Measurements from ENCODE around the gene PTPRG.
A peak's percentile ranks its signal among the peaks of the same experiment; 100 is the strongest.

Gene PTPRG

DNA sequence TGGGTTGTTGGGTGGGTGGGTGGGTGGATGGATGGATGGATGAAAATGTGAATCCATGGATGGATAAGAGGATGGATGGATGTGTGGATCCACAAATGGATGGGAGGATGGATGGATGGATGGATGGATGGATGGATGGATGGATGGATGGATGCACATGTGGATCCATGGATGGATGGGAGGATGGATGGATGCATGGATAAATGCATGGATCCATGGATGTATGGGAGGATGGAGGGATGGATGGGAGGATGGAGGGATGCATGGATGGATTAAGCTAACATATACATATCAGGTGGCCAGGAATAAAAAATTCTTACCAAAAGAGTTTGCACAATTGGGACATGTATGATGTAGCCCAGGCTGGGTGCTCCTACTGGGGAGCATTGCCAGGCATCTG is 616.7 kb downstream of the PTPRG start:
- DNase-seq, result no peak

DNA sequence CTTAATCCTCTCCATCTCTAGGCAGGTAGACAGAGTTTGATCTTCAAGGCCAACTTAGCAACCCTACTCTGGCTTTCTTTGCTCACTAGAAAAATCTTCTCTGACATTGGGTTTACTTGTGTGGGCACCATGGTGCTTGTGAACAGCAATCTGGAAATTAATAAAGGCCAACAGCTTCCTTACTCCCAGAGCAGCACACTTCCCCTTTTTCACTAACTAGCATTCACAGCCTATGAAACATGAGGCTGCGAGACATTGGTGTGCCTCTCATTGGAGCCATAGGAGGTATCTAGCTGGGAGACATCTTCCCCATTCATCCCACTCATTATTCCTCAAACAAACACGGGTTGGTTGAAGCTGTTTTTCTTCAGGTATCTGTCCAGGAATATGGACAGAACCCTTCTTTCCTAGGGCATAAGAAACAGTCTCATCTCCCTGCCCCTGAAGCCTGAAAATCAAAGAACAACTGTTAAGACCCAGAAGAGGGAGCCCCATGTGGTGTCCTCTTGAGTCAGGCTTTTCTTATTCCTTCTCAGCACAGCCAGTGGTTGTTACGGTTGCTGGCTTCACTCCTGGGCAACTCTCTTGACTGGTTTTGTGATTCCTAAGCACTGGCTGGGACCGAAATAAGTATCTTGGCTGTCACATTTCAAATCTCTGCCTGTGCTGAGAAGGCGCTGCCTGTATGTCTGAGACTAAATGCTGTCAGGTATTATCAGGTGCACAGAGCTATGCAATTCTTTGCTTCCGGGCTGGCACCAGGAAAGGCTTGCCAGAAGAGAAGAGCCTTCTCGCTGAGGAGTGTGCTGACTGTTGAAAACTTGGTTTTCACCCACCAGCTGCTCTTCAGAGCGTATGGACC is 617.6 kb downstream of the PTPRG start:
- DNase-seq, result no peak

DNA sequence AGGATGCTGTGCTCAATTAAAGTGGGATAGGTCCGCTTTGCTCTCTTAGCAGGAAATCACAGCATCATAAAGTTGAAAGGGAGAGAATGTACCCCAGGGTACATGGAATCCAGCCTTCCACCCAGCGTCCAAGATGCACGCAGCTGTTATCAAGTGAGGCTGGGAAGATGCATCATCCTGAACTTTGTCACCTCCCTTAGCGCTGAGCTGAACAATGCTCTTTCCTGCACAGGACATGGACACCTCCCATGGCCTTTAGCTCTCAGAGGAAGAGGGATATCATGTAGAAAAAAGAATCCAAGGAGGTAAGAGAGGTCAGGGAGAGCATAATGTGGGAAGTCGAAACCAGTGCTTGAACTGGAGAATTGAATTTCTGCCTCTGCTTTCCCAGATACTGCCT is 619.1 kb downstream of the PTPRG start:
- DNase-seq, result no peak

DNA sequence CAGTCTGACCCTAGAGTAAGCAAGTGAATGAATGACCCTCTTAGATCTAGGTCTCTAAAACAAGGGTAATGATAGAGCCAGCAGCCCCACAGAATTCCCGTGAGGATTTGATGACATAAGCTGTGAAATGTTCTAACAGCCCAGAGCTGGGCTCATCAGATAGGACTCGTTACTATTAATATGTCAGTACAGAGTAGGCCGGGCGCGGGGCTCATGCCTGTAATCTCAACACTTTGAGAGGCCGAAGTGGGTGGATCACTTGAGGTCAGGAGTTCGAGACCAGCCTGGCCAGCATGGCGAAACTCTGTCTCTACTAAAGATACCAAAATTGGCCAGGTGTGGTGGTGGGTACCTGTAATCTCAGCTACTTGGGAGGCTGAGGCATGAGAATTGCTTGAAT is 621.7 kb downstream of the PTPRG start:
- no peak for DNase-seq

DNA sequence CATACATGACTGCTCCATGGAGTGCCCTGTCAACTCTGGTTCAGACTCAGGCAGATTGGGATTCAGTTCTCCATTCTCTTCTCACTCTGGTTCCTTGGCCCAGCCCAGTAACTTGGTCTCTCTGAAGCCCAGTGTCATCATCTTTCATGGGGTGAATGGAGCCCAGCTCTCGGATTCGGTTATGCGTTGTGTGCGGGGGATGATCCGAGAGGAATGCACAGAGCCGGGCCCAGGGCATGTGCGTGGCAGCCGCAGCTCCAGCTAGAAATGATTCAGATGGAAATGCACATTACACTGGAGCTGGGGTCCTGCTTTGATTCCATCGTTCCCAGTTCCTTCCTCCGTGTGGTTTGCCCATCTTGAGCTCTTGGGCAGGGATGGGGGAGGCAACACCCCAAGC is 622.6 kb downstream of the PTPRG start:
- no peak for DNase-seq

DNA sequence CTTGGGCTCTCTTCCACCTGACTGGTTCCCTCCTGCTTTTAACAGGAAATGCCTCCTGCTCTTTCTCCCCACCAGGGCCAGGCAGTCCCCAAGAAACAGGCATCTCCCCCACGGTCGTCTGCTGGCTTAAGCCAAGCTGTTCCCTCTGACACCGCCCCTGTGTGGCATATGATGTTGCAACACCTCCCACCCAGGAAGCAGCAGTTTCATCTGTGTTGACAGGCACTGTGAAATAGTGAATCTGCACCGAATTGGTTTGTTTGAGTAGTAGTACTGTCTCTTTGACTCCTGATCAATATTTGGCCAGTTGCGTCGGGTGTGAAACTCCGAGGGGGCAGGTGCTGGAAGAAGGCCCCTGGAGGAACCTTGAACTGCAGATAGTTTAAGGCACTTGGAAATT is 623.2 kb downstream of the PTPRG start:
- no peak for DNase-seq

DNA sequence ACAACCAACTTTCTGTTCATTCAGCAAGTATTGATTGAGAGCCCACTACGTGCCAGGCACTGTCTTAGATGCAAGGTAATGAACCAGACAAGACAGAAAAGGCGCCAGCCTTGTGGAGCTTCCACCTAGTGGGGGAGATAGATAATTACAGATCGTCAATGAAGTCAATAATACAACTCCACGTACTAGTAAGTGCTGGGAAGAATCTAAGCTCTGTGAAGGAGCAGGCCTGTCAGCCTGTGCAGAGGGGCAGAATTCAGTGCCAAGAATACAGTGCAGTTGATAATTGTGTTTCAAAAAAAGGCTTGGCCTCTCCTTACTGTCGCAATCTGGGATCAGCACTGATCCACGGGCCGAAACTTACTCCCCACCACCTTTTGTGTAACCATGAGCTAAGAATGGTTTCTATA is 625.7 kb downstream of the PTPRG start:
- DNase-seq, result no peak

DNA sequence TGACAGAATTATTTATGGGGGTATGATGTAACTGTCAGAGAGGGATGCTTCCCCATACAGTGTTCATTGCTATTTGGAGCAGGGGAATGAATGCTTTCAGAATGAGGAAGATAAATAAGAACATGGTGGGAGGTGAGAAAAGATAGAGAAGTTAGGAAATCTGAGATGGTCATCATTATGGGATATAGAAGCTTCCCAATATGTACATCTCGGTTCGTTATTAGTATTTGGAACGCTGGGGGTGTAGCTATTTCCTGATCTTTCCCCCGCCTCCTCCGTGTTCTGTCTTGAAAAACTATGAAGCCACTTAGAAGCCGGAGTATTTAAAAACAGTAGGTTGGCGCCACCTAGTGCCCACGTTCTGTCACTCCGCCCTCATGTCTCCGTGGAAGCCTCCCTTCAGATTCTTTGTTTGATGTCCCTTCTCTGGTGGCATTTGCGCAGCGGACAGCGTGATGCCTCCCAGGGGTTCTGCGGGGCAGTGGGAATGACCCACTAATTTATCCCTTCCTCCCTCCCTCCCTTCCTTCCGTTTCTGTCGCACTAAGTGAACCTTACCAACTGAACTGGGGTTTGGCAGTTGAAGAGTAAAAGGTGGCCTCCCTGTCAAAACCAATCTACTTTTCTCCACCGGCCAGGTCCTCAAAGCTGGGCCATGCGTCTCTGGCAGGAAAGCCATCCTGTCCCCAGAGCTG is 627.5 kb downstream of the PTPRG start:
- peak; percentile 55 for DNase-seq

DNA sequence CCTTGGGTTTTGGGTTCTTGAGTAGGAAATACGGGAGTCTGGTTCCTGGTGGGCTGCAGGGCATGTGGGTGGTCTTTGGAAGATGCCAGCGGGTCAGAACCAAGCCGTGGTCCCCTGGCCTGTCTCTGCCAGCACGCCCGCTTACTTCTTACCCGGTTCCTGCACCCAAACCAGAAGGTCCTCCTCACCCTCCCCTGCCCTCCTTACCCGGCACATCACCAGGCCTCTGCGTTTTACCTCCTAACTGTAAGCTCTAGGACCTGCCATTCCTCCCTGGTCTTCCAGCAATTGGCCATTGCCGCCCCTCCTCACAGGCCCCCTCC is 628.0 kb downstream of the PTPRG start:
- DNase-seq, result no peak

DNA sequence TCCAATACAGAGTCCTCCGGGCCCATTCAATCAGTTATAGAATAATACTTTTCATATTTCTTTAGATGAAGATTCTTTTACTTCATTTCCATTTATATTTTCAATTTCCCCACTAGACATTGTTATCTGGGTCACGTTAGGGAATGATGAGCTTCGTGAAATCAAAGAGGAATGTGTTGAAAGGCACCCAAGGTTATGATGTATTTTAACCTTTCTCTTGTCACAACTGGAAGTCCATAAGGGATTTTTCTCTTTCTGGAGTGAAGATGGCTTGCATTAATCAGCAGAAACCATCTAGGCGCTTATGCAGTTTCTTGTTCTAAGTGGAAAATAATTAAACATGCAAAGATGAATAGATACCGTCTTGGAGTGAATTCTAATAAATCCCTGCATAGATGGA is 631.5 kb downstream of the PTPRG start:
- DNase-seq, result no peak

DNA sequence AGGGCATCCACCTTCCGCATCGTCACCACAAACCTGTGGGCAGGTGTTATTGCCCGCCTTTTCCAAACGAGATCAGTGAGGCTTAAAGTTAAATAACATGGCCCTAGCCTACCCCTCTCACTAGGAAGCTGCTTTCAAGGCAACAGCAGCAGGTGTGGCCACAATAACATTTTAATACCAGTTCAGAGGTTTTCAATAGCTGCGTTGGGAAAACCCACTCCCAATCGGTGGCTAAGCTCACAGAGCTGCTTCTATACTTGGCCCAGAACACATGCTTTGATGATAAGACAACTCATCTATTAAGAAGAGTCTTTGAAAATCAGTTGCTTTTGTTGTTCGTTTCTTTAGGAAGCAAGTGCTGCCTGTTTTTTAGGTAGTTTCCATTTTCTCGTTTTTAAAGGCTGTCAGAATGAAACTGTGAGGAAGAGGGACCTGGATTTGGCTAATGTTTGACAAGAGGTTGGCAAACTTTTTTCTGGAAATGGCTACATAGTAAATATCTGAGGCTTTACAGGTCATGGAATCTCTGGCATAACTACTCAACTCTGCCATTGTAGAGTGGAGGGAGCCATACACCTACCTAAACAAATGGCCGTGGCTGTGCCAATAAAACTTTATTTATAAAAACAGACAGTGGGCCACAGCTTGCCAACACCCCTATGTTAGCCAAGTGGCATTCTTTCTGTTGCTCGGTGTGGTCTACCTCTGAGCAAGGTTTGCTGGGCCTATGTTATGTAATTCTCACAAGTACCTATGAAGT is 632.4 kb downstream of the PTPRG start:
- DNase-seq, result no peak

DNA sequence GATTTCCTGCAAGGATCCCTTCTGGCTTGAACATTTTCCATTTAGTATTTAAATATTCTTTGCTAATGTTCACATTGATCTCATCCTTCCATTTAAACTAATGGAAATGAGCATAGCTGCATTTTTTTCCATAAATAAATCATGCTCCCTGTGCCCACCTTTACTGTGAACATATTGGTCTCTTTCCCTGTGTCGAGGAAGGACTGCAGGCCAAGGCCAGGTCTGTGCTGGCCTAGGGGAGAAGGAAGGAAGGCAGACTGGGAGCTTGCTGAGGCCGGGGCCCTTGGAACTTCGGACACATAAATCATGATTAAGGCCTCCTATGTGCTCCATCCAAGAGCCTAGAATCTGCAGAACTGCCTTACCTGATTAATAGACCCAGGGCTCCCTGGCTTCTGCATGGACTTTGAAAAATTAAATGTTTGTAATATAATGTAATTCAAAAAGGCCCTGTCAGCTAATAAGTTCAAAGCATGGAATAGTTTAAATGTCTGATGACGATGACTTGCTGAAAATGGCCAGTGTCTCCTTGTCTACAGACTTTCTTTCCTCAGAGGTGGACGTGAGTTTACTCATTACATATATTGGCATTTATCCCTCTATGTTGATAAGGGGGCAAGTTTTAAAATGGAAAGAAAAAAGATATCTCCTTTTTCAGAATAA is 636.1 kb downstream of the PTPRG start:
- DNase-seq, result no peak

DNA sequence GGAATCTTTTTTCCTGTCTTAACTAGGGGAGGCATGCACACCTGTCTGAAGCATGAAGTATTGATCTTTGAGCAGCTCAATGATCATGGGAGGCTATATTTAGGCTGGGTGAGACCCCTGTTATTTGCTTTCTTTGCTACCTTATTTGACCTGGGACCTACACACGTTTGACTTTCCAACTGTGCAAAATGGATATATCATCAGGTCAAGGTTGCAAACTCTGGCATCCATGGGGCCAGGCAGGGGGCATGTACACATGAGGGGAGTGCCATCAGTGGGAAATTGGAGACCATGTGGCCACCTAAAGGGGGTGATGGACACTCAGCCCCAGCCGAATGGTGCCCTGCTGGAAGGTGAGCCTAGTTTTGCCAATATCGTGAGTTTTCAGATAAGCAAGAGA is 637.8 kb downstream of the PTPRG start:
- DNase-seq, result no peak

DNA sequence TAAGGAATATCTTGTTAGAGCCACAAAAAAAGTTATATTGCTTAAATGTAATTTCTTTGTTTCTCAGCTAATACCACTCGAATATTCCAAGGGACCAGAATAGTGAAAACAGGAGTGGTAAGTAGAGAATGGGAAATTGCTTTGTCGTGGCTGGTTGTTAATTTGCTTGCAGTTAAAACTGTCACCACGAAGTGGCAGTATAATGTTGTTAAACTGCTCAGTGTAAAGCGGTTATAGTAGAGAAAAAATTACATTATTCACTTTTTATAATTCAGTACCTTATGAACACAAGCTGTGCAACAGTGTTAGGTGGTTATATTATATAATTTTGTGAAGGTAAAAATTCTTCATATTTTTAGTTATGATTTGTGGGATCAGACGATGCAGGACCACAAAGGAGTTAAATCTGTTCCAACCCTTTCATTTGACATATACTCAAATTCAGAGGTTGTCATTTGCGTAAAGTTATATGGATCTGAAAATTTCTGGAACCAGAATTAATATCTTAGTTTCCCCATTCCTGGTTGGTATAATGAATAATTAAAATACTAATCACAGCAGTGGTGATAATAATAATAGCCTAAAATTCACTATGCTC is 640.2 kb downstream of the PTPRG start:
- peak; percentile 26 for DNase-seq

DNA sequence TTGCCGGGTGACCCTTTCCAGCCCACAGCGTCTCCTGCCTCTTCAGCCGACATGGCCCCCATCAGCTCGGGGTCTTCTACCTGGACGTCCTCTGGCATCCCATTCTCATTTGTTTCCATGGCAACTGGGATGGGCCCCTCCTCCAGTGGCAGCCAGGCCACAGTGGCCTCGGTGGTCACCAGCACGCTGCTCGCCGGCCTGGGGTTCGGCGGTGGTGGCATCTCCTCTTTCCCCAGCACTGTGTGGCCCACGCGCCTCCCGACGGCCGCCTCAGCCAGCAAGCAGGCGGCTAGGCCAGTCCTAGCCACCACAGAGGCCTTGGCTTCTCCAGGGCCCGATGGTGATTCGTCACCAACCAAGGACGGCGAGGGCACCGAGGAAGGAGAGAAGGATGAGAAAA is 641.8 kb downstream of the PTPRG start:
- no peak for DNase-seq

DNA sequence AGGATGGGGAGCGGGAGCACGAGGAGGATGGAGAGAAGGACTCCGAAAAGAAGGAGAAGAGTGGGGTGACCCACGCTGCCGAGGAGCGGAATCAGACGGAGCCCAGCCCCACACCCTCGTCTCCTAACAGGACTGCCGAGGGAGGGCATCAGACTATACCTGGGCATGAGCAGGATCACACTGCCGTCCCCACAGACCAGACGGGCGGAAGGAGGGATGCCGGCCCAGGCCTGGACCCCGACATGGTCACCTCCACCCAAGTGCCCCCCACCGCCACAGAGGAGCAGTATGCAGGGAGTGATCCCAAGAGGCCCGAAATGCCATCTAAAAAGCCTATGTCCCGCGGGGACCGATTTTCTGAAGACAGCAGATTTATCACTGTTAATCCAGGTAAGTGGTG is 642.2 kb downstream of the PTPRG start:
- DNase-seq, result no peak

DNA sequence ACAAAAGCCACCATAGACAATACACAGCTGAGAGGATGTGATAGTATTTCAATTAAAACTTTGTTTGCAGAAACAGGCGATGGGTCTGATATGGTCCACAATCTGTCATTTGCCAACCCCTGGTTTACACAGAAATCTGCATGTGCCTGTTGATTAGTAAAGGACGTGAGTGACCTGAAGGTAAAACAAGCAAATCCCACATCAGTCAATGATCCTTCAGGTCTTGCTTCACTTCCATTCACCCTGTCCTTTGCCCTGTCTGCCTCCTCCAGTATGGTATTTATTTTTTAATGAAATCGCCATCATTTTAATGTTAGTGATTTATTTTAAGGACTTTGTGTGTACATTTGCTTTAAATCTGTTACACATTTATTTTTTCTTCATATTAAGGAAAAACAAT is 645.8 kb downstream of the PTPRG start:
- DNase-seq, result no peak

DNA sequence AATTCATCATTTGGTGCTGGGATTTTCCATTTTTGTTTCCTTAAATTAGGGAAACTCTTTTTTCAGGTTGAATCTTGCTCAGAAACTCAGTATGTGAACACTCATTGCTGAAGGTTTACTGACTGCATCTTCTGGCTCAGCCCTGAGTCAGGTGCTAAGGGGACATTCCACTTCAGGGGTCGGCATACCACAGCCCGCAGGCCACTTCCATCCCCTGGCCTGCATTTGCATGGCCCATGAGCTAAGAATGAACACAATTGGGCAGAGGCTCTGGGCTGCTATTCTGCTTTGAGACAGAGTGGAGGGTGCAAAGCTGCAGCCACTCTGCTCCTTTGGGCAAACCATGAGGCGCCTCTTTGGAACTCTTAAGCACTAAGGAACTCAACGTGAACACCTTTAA is 647.0 kb downstream of the PTPRG start:
- DNase-seq, result no peak

DNA sequence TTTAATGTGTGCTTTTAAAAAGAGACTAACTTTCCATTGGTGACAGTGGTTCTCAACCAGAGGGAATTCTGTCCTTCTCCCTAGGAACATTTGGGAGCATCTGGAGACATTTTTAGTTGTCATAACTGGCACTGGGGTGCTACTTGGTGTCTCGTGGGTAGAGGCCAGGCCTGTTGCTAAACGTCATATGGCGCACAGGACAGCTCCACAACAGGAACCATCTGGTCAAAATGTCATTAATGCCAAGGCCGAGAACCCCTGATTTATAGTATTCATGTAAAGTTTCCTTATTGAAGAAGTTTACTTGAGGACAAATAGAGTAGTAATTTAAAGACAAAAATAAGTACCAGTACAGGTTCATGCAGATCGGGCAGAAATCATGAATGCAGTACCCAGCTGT is 647.7 kb downstream of the PTPRG start:
- no peak for DNase-seq

DNA sequence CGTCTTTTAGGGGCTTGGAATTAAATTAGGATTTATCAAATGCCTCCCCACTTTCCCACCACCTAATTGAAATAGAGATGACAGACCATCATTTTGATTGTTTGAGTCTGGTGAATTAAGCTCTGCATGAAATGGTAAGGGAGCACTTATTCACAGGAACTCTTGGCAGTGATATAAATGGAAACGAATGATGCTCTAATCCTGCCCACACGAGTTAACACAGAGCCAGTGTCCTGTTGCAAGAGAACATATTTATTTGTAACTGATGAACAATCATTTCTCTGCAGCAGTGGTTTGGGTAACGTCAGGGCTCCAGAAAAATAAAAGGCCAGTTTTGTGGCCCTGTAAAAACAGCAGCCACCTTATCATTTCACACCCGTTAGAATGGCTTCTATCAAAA is 648.6 kb downstream of the PTPRG start:
- no peak for DNase-seq

DNA sequence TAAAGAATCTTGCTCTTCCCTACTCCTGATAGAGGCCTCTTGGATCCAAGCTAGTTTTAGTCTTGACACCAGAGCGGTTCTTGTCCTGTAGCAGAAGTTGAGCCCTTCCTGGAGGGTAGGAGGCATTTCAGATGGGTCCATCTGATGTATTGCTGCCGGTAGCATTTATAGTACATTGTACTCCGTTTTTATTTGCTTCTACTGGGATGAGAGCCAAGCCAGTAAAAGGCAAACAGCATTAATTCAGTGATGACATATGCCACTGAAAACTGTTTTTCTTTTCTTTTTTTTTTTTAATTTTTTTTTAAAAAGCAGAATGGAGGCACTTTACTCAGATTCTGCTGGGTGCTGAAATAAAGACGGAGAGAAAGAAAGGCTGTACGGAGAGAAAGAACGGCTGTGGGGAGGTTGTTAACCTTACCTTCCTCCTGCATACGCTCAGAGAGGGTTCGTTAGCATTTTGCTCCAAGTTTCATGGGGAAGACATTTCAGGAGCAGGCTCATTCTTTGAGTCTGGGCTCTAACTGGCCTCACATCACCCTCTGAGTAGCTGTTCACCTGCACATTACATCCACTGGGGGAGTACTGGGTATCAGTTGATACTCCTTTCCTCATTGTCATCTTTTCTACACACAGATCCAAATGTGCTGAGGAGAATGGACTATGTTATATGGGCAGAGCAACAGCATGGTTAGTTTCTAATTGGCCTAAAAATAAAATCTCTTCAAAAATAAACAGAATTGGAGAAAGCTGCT is 650.5 kb downstream of the PTPRG start:
- no peak for DNase-seq

DNA sequence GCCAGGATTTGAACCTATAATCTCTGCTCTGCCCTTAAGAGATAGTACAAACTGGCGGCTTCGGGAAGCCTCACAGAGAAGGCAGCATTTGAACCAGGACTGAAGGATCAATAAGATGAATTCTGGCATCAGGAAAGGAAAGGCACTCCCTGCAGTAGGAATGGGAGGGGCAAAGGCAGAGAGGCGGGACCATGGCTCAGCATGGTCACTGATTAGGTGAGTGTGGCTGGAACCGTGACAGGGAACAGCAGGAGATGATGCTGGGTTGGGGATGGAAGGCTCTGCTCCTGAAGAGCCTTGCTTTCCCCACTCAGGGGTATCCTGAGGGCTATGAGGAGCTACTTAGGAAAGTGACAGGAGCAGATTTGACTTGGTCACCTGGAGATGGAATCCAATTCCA is 653.5 kb downstream of the PTPRG start:
- no peak for DNase-seq
